ENCODE measurements around the gene TNNI3.

Gene TNNI3

DNA sequence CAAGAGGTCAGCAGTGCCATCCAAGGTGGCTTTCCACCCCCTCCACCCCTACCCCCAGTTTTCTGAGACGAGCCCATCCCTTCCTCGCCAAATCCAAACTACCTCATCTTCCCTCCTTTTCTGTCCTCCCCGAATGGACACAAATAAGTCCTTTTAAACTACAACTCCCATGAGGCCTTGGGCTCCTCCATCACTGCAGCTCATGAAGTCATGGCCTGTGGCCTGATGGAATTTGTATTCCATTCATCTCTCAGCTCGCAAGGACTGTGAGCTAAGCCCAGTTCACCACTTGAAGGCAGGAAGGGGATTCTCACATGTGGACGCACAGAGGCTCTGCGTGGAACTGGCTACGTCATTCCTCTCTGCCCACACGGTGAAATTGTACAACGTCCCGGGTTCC, 39.3 kb upstream of the TNNI3 start:
- H2AFZ ChIP-seq (ENCODE audit: low read depth, low read length), result no peak overlapping the region
- no peak overlapping the region for H3K9ac ChIP-seq (ENCODE audit: low read depth, low read length)
- H3K79me2 ChIP-seq (ENCODE audit: insufficient read depth, low read length), result no peaks in the 10 kb centered on the region
- ATAC-seq (ENCODE audit: insufficient read depth, low read depth) (no peak), DNase-seq (no peak)
- no peak overlapping the region for H3K4me2 ChIP-seq (ENCODE audit: insufficient read depth, low read length)
- H3K4me1 ChIP-seq (ENCODE audit: insufficient read depth, low read length), result no peaks in the 10 kb centered on the region
- no peaks in the 10 kb centered on the region for H3K9me3 ChIP-seq (ENCODE audit: insufficient read depth, low read length, severe bottlenecking)
- H3K4me3 ChIP-seq (ENCODE audit: low read depth in 1 of 2, low read length in 2 of 2), result no peak overlapping the region
- TF ChIP-seq EZH2 (IDR thresholded peaks at IDR 0.05; ENCODE audit: borderline replicate concordance, low read depth, low read length, severe bottlenecking), result no peak
- TF ChIP-seq, protein P1, sequence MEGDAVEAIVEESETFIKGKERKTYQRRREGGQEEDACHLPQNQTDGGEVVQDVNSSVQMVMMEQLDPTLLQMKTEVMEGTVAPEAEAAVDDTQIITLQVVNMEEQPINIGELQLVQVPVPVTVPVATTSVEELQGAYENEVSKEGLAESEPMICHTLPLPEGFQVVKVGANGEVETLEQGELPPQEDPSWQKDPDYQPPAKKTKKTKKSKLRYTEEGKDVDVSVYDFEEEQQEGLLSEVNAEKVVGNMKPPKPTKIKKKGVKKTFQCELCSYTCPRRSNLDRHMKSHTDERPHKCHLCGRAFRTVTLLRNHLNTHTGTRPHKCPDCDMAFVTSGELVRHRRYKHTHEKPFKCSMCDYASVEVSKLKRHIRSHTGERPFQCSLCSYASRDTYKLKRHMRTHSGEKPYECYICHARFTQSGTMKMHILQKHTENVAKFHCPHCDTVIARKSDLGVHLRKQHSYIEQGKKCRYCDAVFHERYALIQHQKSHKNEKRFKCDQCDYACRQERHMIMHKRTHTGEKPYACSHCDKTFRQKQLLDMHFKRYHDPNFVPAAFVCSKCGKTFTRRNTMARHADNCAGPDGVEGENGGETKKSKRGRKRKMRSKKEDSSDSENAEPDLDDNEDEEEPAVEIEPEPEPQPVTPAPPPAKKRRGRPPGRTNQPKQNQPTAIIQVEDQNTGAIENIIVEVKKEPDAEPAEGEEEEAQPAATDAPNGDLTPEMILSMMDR (IDR thresholded peaks at IDR 0.05; ENCODE audit: borderline replicate concordance, extremely low read depth, low read length, poor library complexity, severe bottlenecking), result no peak
- peaks cover 5% of the 10 kb centered on the region; the same call in 1 of the 2 replicates for H4K20me1 ChIP-seq (ENCODE audit: insufficient read depth, low read length)
- no peak overlapping the region for H3K27ac ChIP-seq (ENCODE audit: low read length)
- no peaks in the 10 kb centered on the region for H3K36me3 ChIP-seq (ENCODE audit: insufficient read depth, low read length)
- no peaks in the 10 kb centered on the region for H3K27me3 ChIP-seq (ENCODE audit: insufficient read depth, low read length, poor library complexity)

- ATAC-seq (ENCODE audit: insufficient read depth, low read depth), result no peak
- no peak for DNase-seq
- Histone ChIP-seq H3K4me3 (ENCODE audit: low read depth in 1 of 2, low read length in 2 of 2) (no peak overlapping the region), H3K4me2 (ENCODE audit: insufficient read depth, low read length) (no peak overlapping the region), H3K9ac (ENCODE audit: low read depth, low read length) (no peak overlapping the region), H3K79me2 (ENCODE audit: insufficient read depth, low read length) (no peaks in the 10 kb centered on the region), H2AFZ (ENCODE audit: low read depth, low read length) (no peak overlapping the region), H3K27me3 (ENCODE audit: insufficient read depth, low read length, poor library complexity) (no peaks in the 10 kb centered on the region), H3K4me1 (ENCODE audit: insufficient read depth, low read length) (no peaks in the 10 kb centered on the region), H3K27ac (ENCODE audit: low read length) (no peak overlapping the region), H4K20me1 (ENCODE audit: insufficient read depth, low read length) (peaks cover under 1% of the 10 kb centered on the region; the same call in 1 of the 2 replicates), H3K36me3 (ENCODE audit: insufficient read depth, low read length) (no peaks in the 10 kb centered on the region), H3K9me3 (ENCODE audit: insufficient read depth, low read length, severe bottlenecking) (no peaks in the 10 kb centered on the region)
- TF ChIP-seq EZH2 (IDR thresholded peaks at IDR 0.05; ENCODE audit: borderline replicate concordance, low read depth, low read length, severe bottlenecking), result no peak
- TF ChIP-seq, protein P1 (IDR thresholded peaks at IDR 0.05; ENCODE audit: borderline replicate concordance, extremely low read depth, low read length, poor library complexity, severe bottlenecking), result no peak
These were observed 35.9 kb upstream of the TNNI3 start for GRCh38 chr19:55193481-55193880.

GRCh38 chr19:55189403-55189835, 31.9 kb upstream of the TNNI3 start:
- no peak for DNase-seq
- H2AFZ ChIP-seq (ENCODE audit: low read depth, low read length), result no peak overlapping the region
- H3K27ac ChIP-seq (ENCODE audit: low read length), result no peak overlapping the region
- H3K4me2 ChIP-seq (ENCODE audit: insufficient read depth, low read length), result no peak overlapping the region
- no peaks in the 10 kb centered on the region for H3K9me3 ChIP-seq (ENCODE audit: insufficient read depth, low read length, severe bottlenecking)
- H3K79me2 ChIP-seq (ENCODE audit: insufficient read depth, low read length), result no peaks in the 10 kb centered on the region
- H3K9ac ChIP-seq (ENCODE audit: low read depth, low read length), result no peak overlapping the region
- TF ChIP-seq, protein P1 (IDR thresholded peaks at IDR 0.05; ENCODE audit: borderline replicate concordance, extremely low read depth, low read length, poor library complexity, severe bottlenecking), result no peak
- no peaks in the 10 kb centered on the region for H3K4me1 ChIP-seq (ENCODE audit: insufficient read depth, low read length)
- peaks cover 5% of the 10 kb centered on the region for H4K20me1 ChIP-seq (ENCODE audit: insufficient read depth, low read length)
- H3K36me3 ChIP-seq (ENCODE audit: insufficient read depth, low read length), result no peaks in the 10 kb centered on the region
- H3K4me3 ChIP-seq (ENCODE audit: low read depth in 1 of 2, low read length in 2 of 2), result no peak overlapping the region
- H3K27me3 ChIP-seq (ENCODE audit: insufficient read depth, low read length, poor library complexity), result no peaks in the 10 kb centered on the region
- no peak for ATAC-seq (ENCODE audit: insufficient read depth, low read depth)

- no peak overlapping the region for H3K4me2 ChIP-seq (ENCODE audit: insufficient read depth, low read length)
- no peak overlapping the region for H3K27ac ChIP-seq (ENCODE audit: low read length)
These were observed 31.1 kb upstream of the TNNI3 start for GRCh38 chr19:55188625-55189024.

More at GRCh38 chr19:55188625-55189024, 31.1 kb upstream of the TNNI3 start:
- no peak overlapping the region for H3K9ac ChIP-seq (ENCODE audit: low read depth, low read length)
- H3K4me3 ChIP-seq (ENCODE audit: low read depth in 1 of 2, low read length in 2 of 2), result no peak overlapping the region
- no peaks in the 10 kb centered on the region for H3K27me3 ChIP-seq (ENCODE audit: insufficient read depth, low read length, poor library complexity)
- H4K20me1 ChIP-seq (ENCODE audit: insufficient read depth, low read length), result peaks cover 7% of the 10 kb centered on the region
- H3K79me2 ChIP-seq (ENCODE audit: insufficient read depth, low read length), result no peaks in the 10 kb centered on the region
- ATAC-seq (ENCODE audit: insufficient read depth, low read depth), result no peak
- no peaks in the 10 kb centered on the region for H3K36me3 ChIP-seq (ENCODE audit: insufficient read depth, low read length)
- TF ChIP-seq EZH2 (IDR thresholded peaks at IDR 0.05; ENCODE audit: borderline replicate concordance, low read depth, low read length, severe bottlenecking), result no peak
- TF ChIP-seq, protein P1 (IDR thresholded peaks at IDR 0.05; ENCODE audit: borderline replicate concordance, extremely low read depth, low read length, poor library complexity, severe bottlenecking), result no peak
- H3K4me1 ChIP-seq (ENCODE audit: insufficient read depth, low read length), result no peaks in the 10 kb centered on the region
- H3K9me3 ChIP-seq (ENCODE audit: insufficient read depth, low read length, severe bottlenecking), result no peaks in the 10 kb centered on the region
- H2AFZ ChIP-seq (ENCODE audit: low read depth, low read length), result no peak overlapping the region
- DNase-seq, result no peak

Data from DND-41 (cell line).